Smooth muscle cell (in vitro differentiated cells): ENCODE data around the gene GNAT3. TPM values are rescaled to one million over a fixed set of nuclear protein-coding genes. Genes with fewer than 3 reads are reported as not detected.

Experiments used
- DNase-seq: peaks from one replicate; lab custom pipeline; 2025; ENCODE audit not compliant: unreplicated experiment; lab: John Stamatoyannopoulos, UW
- H2AFZ ChIP-seq: fragments of 200-600 bp; sonication (generic); 2 replicates; pipeline ENCODE4 v1.6.0; 2016; ENCODE audit warnings: antibody characterized with exemption, low read depth, mild to moderate bottlenecking
- H3F3A ChIP-seq: fragments of 200-600 bp; sonication (generic); 2 replicates; pipeline ENCODE4 v1.6.0; 2017; ENCODE audit warnings: antibody characterized with exemption, low read depth
- H3K27ac ChIP-seq: fragments of 200-600 bp; sonication (generic); 2 replicates; pipeline ENCODE4 v1.5.1; 2016; ENCODE audit warnings: low read depth, mild to moderate bottlenecking
- H3K27me3 ChIP-seq: fragments of 200-600 bp; sonication (generic); 2 replicates; pipeline ENCODE4 v1.6.1; 2016; ENCODE audit warnings: low read depth, mild to moderate bottlenecking
- H3K36me3 ChIP-seq: fragments of 200-600 bp; sonication (generic); 2 replicates; pipeline ENCODE4 v1.5.1; 2016; ENCODE audit warnings: low read depth
- H3K4me1 ChIP-seq: fragments of 200-600 bp; sonication (generic); 2 replicates; pipeline ENCODE4 v1.5.1; 2016; ENCODE audit warnings: low read depth
- H3K4me2 ChIP-seq: fragments of 200-600 bp; sonication (generic); 2 replicates; pipeline ENCODE4 v1.6.0; 2016; ENCODE audit warnings: mild to moderate bottlenecking
- H3K4me3 ChIP-seq: fragments of 200-600 bp; sonication (generic); 2 replicates; pipeline ENCODE4 v1.5.1; 2016; ENCODE audit warnings: mild to moderate bottlenecking
- H3K79me2 ChIP-seq: fragments of 200-600 bp; sonication (generic); 2 replicates; pipeline ENCODE4 v1.6.0; 2016; ENCODE audit warnings: low read depth, mild to moderate bottlenecking
- H3K9ac ChIP-seq: fragments of 200-600 bp; sonication (generic); 2 replicates; pipeline ENCODE4 v1.6.0; 2016; ENCODE audit warnings: low read depth
- H3K9me3 ChIP-seq: fragments of 200-600 bp; sonication (generic); replicated peaks from 2 replicates; pipeline ENCODE4 v1.5.1; 2016; ENCODE audit warnings: low read depth
- H4K20me1 ChIP-seq: fragments of 200-600 bp; sonication (generic); 2 replicates; pipeline ENCODE4 v1.6.0; 2016; ENCODE audit warnings: low read depth
- CTCF ChIP-seq: fragments of 200-600 bp; sonication (generic); IDR thresholded peaks from 2 replicates; pipeline ENCODE4 v1.5.1; 2017; ENCODE audit warnings: borderline replicate concordance, mild to moderate bottlenecking, antibody characterized with exemption; ENCODE audit not compliant: insufficient read depth, poor library complexity, severe bottlenecking
- WGBS: methylation state at CpG from one replicate; pipeline ENCODE4 v1.1.7; 2016; ENCODE audit warnings: low lambda C conversion rate; 5-methylcytosine and 5-hydroxymethylcytosine counted together
- polyA plus RNA-seq: library from polyadenylated mRNA; unstranded; fragments of >200 nt; fragmentation: Nextera tagmentation; extraction: Ambion mirVana; gene quantifications from 2 replicates; pipeline ENCODE4 v1.2.1, GENCODE V29; 2016
- total RNA-seq: library from RNA; depleted of rRNA; stranded (reverse); fragments of >200 nt; gene quantifications from 2 replicates; pipeline ENCODE4 v1.2.3, GENCODE V29; 2014

Gene GNAT3
- total and polyA plus RNA-seq, 2 experiments from 2014 or later, result not detected

GRCh38 chr7:80472491-80473200 lies 39.2 kb downstream of the GNAT3 start:
- Histone ChIP-seq H3K36me3 (no peaks in the 10 kb centered on the region), H3K4me1 (no peaks in the 10 kb centered on the region), H3K4me3 (no peak overlapping the region), H3K27me3 (no peaks in the 10 kb centered on the region), H3F3A (no peaks in the 10 kb centered on the region), H3K27ac (no peak overlapping the region), H3K4me2 (no peak overlapping the region), H3K79me2 (no peaks in the 10 kb centered on the region), H4K20me1 (no peaks in the 10 kb centered on the region), H3K9me3 (no peaks in the 10 kb centered on the region), H3K9ac (no peak overlapping the region), H2AFZ (peak overlapping the region; percentile 28)
- no peak for TF ChIP-seq CTCF
- WGBS, result 76% methylated on average over 4 of the region's 4 CpGs
- DNase-seq, result no peak

- no peaks in the 10 kb centered on the region for H3K9me3 ChIP-seq
- H2AFZ ChIP-seq, result no peak overlapping the region
- H3K4me3 ChIP-seq, result no peak overlapping the region
- no peaks in the 10 kb centered on the region for H3K27me3 ChIP-seq
- H3K4me2 ChIP-seq, result no peak overlapping the region
- no peaks in the 10 kb centered on the region for H3K36me3 ChIP-seq
- H4K20me1 ChIP-seq, result no peaks in the 10 kb centered on the region
- H3K9ac ChIP-seq, result no peak overlapping the region
- H3F3A ChIP-seq, result no peaks in the 10 kb centered on the region
- TF ChIP-seq CTCF, result no peak
- H3K27ac ChIP-seq, result no peak overlapping the region
- no peak for DNase-seq
- peaks cover 8% of the 10 kb centered on the region for H3K4me1 ChIP-seq
- 27% methylated on average over 3 of the region's 3 CpGs for WGBS
- H3K79me2 ChIP-seq, result no peaks in the 10 kb centered on the region
Observed at GRCh38 chr7:80468931-80469714, 42.7 kb downstream of the GNAT3 start.

- Histone ChIP-seq H4K20me1 (no peaks in the 10 kb centered on the region), H3K27ac (no peak overlapping the region), H3F3A (no peaks in the 10 kb centered on the region), H3K79me2 (no peaks in the 10 kb centered on the region), H3K36me3 (no peaks in the 10 kb centered on the region), H2AFZ (no peak overlapping the region), H3K4me1 (peaks cover 8% of the 10 kb centered on the region), H3K4me3 (no peak overlapping the region), H3K27me3 (no peaks in the 10 kb centered on the region), H3K9ac (no peak overlapping the region), H3K4me2 (peak overlapping the region; percentile 59), H3K9me3 (no peaks in the 10 kb centered on the region)
- no peak for TF ChIP-seq CTCF
- WGBS, result 23% methylated on average over 3 of the region's 3 CpGs
- no peak for DNase-seq
Observed at GRCh38 chr7:80467069-80467468, 44.8 kb downstream of the GNAT3 start.

GRCh38 chr7:80466636-80467035 lies 45.2 kb downstream of the GNAT3 start:
- Histone ChIP-seq H3K79me2 (no peaks in the 10 kb centered on the region), H3K27me3 (no peaks in the 10 kb centered on the region), H3K27ac (no peak overlapping the region), H3F3A (no peaks in the 10 kb centered on the region), H3K4me3 (no peak overlapping the region), H3K4me1 (peaks cover 8% of the 10 kb centered on the region), H4K20me1 (no peaks in the 10 kb centered on the region), H3K4me2 (peak overlapping the region; percentile 59), H3K36me3 (no peaks in the 10 kb centered on the region), H2AFZ (no peak overlapping the region), H3K9ac (no peak overlapping the region), H3K9me3 (no peaks in the 10 kb centered on the region)
- TF ChIP-seq CTCF, result no peak
- 84% methylated on average over 1 of the region's 1 CpG for WGBS
- DNase-seq, result no peak
